ENCODE results near the gene ZMYM2. TPM values are rescaled to one million over a fixed set of nuclear protein-coding genes. Genes with fewer than 3 reads are reported as not detected.

Gene ZMYM2
- total and polyA plus RNA-seq, 2 of the 13 experiments (the other 11 are each of a cell fraction or from before 2014, with no cell fraction given) = 22.4 to 40.8 TPM

DNA sequence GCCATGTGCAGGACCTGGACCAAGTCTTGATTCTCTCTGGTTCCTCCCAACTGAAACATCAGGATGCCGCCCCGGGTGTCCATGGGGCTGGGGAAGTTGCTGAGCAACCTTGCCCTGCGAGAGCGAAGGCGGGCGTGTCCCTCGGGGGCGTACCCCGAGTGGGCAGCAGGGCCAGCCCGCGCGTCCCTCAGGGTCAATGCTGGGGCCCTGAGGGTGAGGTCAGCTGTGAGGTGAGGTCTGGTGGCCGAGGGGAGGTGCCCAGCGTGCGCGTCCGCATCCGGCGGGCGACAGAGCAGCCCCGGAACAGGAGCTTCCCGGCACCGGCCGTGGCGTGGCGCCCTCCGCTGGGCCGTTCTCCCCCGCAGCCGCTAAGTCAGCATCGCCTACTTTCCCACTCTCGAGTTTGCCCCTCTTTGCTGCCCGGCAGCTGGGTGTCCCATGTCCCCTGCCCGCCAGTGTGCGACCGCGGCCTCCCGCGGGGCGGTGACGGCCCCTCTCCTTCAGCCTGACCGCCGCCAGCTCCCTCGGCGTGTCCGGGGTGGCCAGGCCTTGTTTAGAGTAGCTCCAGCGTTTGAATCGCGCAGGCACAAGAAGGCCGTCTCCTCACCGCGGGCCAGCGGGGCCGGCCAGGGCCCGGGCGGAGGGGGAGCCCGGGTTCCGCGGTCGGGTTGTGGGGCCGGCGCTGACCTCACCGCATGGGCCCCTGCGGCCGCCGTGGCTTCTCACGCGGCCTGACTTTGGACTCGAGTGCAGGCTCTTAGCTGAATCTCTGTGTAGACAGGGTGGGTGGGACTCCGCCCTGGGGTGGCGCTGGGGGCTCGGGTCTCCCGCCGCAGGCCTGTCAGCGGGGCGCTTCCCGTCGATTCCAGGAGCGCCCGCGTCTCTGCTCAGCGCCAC, 169.3 kb downstream of the ZMYM2 start (continued):
- TF ChIP-seq RXRB (CRISPR knock-in tag; IDR thresholded peaks at IDR 0.05; ENCODE audit: borderline replicate concordance) = peak; percentile 61; the same call in 1 of the 2 replicates
- TF ChIP-seq CCDC6 (CRISPR knock-in tag; IDR thresholded peaks at IDR 0.05) = 0 out of 2 replicates have a peak, but pooled peaks have one; percentile 46
- TF ChIP-seq ARHGAP35 (CRISPR knock-in tag; IDR thresholded peaks at IDR 0.05; ENCODE audit: borderline replicate concordance) = peak; percentile 56; the same call in 1 of the 2 replicates
- TF ChIP-seq TEAD2 (CRISPR knock-in tag; IDR thresholded peaks at IDR 0.05) = no peak
- no peak for TF ChIP-seq ZFP36 (IDR thresholded peaks at IDR 0.05; ENCODE audit: borderline replicate concordance, low read depth, low read length, partially characterized antibody)
- TF ChIP-seq, protein P1, sequence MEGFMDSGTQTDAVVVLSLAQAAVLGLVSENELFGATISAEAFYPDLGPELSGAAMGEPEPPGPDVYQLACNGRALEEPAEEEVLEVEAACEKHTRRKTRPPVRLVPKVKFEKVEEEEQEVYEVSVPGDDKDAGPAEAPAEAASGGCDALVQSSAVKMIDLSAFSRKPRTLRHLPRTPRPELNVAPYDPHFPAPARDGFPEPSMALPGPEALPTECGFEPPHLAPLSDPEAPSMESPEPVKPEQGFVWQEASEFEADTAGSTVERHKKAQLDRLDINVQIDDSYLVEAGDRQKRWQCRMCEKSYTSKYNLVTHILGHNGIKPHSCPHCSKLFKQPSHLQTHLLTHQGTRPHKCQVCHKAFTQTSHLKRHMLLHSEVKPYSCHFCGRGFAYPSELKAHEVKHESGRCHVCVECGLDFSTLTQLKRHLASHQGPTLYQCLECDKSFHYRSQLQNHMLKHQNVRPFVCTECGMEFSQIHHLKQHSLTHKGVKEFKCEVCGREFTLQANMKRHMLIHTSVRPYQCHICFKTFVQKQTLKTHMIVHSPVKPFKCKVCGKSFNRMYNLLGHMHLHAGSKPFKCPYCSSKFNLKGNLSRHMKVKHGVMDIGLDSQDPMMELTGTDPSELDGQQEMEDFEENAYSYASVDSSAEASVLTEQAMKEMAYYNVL (CRISPR knock-in tag; IDR thresholded peaks at IDR 0.05; ENCODE audit: borderline replicate concordance) = no peak; the same call in 1 of the 2 replicates
- no peak for TF ChIP-seq ZFP82 (CRISPR knock-in tag; IDR thresholded peaks at IDR 0.05; ENCODE audit: borderline replicate concordance)
- TF ChIP-seq ZNF12 (CRISPR knock-in tag; IDR thresholded peaks at IDR 0.05) = peak; percentile 55; the same call in 1 of the 2 replicates
- TF ChIP-seq IRF2 (CRISPR knock-in tag; IDR thresholded peaks at IDR 0.05) = no peak; the same call in 1 of the 2 replicates
- TF ChIP-seq, protein P2, sequence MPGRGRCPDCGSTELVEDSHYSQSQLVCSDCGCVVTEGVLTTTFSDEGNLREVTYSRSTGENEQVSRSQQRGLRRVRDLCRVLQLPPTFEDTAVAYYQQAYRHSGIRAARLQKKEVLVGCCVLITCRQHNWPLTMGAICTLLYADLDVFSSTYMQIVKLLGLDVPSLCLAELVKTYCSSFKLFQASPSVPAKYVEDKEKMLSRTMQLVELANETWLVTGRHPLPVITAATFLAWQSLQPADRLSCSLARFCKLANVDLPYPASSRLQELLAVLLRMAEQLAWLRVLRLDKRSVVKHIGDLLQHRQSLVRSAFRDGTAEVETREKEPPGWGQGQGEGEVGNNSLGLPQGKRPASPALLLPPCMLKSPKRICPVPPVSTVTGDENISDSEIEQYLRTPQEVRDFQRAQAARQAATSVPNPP (CRISPR knock-in tag; IDR thresholded peaks at IDR 0.05) = peak; percentile 37; the same call in 1 of the 2 replicates
- TF ChIP-seq NFKB2 (CRISPR knock-in tag; IDR thresholded peaks at IDR 0.05; ENCODE audit: borderline replicate concordance) = no peak; the same call in 1 of the 2 replicates
- no peak for TF ChIP-seq TBP (CRISPR knock-in tag; IDR thresholded peaks at IDR 0.05)
- no peak; the same call in 1 of the 2 replicates for TF ChIP-seq ZNF230 (CRISPR knock-in tag; IDR thresholded peaks at IDR 0.05)
- TF ChIP-seq, protein P3, sequence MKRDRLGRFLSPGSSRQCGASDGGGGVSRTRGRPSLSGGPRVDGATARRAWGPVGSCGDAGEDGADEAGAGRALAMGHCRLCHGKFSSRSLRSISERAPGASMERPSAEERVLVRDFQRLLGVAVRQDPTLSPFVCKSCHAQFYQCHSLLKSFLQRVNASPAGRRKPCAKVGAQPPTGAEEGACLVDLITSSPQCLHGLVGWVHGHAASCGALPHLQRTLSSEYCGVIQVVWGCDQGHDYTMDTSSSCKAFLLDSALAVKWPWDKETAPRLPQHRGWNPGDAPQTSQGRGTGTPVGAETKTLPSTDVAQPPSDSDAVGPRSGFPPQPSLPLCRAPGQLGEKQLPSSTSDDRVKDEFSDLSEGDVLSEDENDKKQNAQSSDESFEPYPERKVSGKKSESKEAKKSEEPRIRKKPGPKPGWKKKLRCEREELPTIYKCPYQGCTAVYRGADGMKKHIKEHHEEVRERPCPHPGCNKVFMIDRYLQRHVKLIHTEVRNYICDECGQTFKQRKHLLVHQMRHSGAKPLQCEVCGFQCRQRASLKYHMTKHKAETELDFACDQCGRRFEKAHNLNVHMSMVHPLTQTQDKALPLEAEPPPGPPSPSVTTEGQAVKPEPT (CRISPR knock-in tag; IDR thresholded peaks at IDR 0.05; ENCODE audit: low read depth) = no peak
- no peak for TF ChIP-seq SMAD9 (CRISPR knock-in tag; IDR thresholded peaks at IDR 0.05)
- no peak for TF ChIP-seq ZNF34 (CRISPR knock-in tag; IDR thresholded peaks at IDR 0.05; ENCODE audit: borderline replicate concordance)
- peak; percentile 77; the same call in 1 of the 2 replicates for TF ChIP-seq CBFB (CRISPR knock-in tag; IDR thresholded peaks at IDR 0.05)
- TF ChIP-seq MXD4 (CRISPR knock-in tag; IDR thresholded peaks at IDR 0.05) = peak; percentile 36; the same call in 1 of the 2 replicates
- no peak for TF ChIP-seq NFATC3 (CRISPR knock-in tag; IDR thresholded peaks at IDR 0.05)
- no peak for TF ChIP-seq BRD4 (CRISPR knock-in tag; IDR thresholded peaks at IDR 0.05)
- no peak for TF ChIP-seq DBP (CRISPR knock-in tag; IDR thresholded peaks at IDR 0.05; ENCODE audit: not compliant biosample characterization)
- peak; percentile 52; the same call in 1 of the 2 replicates for TF ChIP-seq ZNF451 (CRISPR knock-in tag; IDR thresholded peaks at IDR 0.05)
- no peak; the same call in 1 of the 2 replicates for TF ChIP-seq FOXJ3 (CRISPR knock-in tag; IDR thresholded peaks at IDR 0.05; ENCODE audit: borderline replicate concordance)
